PFSK-1 (cell line): ENCODE measurements around the gene QSOX1.

ENCODE experiments used
- POLR2AphosphoS5 ChIP-seq: IDR thresholded peaks from 2 replicates; pipeline ENCODE4 v1.6.1; 2012; ENCODE audit warnings: low read depth, mild to moderate bottlenecking, control low read depth, low read length, moderate library complexity
- SIN3A ChIP-seq: IDR thresholded peaks from 2 replicates; pipeline ENCODE4 v1.6.1; 2012; ENCODE audit warnings: mild to moderate bottlenecking, low read length, moderate library complexity, borderline replicate concordance; ENCODE audit not compliant: insufficient read depth
- TAF1 ChIP-seq: IDR thresholded peaks from 2 replicates; pipeline ENCODE4 v1.6.1; 2012; ENCODE audit warnings: low read length, control low read depth, borderline replicate concordance; ENCODE audit not compliant: insufficient read depth
- TF ChIP-seq, protein P1 (sequence below), 2 experiments: IDR thresholded peaks; 2 replicates each; pipeline versions ENCODE4 v1.6.1 to v1.8.0; 2011 to 2012; ENCODE audit warnings: low read depth in 2 of 2, low read length in 2 of 2, control low read depth in 1 of 2, inconsistent platforms in 1 of 2, mild to moderate bottlenecking in 1 of 2, moderate library complexity in 1 of 2; ENCODE audit not compliant: insufficient read depth in 1 of 2

DNA sequence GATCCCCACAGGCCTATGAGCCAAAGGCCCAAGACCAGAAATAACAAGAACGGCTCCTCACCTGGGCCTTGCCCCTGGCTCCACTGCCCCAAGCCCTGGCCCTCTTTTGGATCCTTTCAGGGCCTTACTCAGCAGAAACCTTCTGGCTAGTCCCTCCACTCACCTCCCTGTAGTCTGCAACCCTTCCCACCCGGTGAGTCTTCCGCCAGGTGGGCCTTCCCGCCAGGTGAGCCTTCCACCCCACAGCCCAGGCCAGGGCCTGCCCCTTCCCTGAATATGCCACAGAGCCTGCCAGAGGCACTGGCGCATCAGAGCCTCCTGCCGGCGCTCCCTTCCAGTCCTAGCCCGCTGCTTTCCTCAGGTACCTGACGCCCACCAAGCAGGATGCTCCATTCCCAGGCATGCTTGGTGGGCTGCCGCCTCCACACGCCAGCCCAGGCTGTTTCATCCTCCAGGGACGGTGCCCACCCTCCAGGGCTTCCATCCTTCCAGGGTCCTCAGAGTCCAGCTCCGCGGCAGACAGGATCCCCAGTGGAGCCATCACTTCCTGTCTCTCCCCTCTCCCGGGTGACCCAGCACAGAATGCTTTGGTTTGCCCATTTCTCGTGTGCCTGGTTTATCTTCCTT is 96.3 kb downstream of the QSOX1 start:
- TF ChIP-seq SIN3A (no peak), POLR2AphosphoS5 (no peak), TAF1 (no peak)
- TF ChIP-seq, protein P1, sequence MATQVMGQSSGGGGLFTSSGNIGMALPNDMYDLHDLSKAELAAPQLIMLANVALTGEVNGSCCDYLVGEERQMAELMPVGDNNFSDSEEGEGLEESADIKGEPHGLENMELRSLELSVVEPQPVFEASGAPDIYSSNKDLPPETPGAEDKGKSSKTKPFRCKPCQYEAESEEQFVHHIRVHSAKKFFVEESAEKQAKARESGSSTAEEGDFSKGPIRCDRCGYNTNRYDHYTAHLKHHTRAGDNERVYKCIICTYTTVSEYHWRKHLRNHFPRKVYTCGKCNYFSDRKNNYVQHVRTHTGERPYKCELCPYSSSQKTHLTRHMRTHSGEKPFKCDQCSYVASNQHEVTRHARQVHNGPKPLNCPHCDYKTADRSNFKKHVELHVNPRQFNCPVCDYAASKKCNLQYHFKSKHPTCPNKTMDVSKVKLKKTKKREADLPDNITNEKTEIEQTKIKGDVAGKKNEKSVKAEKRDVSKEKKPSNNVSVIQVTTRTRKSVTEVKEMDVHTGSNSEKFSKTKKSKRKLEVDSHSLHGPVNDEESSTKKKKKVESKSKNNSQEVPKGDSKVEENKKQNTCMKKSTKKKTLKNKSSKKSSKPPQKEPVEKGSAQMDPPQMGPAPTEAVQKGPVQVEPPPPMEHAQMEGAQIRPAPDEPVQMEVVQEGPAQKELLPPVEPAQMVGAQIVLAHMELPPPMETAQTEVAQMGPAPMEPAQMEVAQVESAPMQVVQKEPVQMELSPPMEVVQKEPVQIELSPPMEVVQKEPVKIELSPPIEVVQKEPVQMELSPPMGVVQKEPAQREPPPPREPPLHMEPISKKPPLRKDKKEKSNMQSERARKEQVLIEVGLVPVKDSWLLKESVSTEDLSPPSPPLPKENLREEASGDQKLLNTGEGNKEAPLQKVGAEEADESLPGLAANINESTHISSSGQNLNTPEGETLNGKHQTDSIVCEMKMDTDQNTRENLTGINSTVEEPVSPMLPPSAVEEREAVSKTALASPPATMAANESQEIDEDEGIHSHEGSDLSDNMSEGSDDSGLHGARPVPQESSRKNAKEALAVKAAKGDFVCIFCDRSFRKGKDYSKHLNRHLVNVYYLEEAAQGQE (IDR thresholded peaks at IDR 0.05; ENCODE audit: insufficient read depth in 1 of 2, low read depth in 2 of 2, low read length in 2 of 2) = no peak
